HepG2 (cell line): Measurements from ENCODE around the gene DNAAF8. TPM values are rescaled to one million over a fixed set of nuclear protein-coding genes. Genes with fewer than 3 reads are reported as not detected.

Experiments used
- ARID2 ChIP-seq: sonication (generic); formaldehyde crosslinking; IDR thresholded peaks from 2 replicates; pipeline ENCODE4 v1.8.1; 2022; ENCODE audit warnings: mild to moderate bottlenecking, missing genetic modification reagents, borderline replicate concordance
- ATF7 ChIP-seq, 2 experiments: fragments of 450-650 bp in 1 of 2; sonication (generic) in 1 of 2; formaldehyde crosslinking in 1 of 2; IDR thresholded peaks; 2 replicates each; pipeline versions ENCODE4 v1.4.0 to v1.6.1; 2016 to 2020; ENCODE audit warnings: antibody characterized with exemption in 1 of 2, mild to moderate bottlenecking in 1 of 2, missing genetic modification reagents in 1 of 2
- EEA1 ChIP-seq: sonication (generic); formaldehyde crosslinking; IDR thresholded peaks from 2 replicates; pipeline ENCODE4 v1.5.1; 2020; ENCODE audit warnings: mild to moderate bottlenecking, missing genetic modification reagents, borderline replicate concordance
- KDM6A ChIP-seq: IDR thresholded peaks from 2 replicates; pipeline ENCODE4 v1.6.1; 2016; ENCODE audit warnings: low read depth
- LCORL ChIP-seq, 2 experiments: fragments of 450-650 bp in 1 of 2; sonication (generic) in 1 of 2; formaldehyde crosslinking in 1 of 2; IDR thresholded peaks; 2 replicates each; pipeline versions ENCODE4 v1.5.0 to v1.6.1; 2017 to 2020; ENCODE audit warnings: antibody characterized with exemption in 1 of 2, missing genetic modification reagents in 1 of 2
- NFE2 ChIP-seq: sonication (generic); formaldehyde crosslinking; IDR thresholded peaks from 2 replicates; pipeline ENCODE4 v1.4.0; 2020; ENCODE audit warnings: missing genetic modification reagents
- PHF20 ChIP-seq: sonication (generic); formaldehyde crosslinking; IDR thresholded peaks from 2 replicates; pipeline ENCODE4 v1.5.0; 2020; ENCODE audit warnings: mild to moderate bottlenecking, missing genetic modification reagents
- SETDB1 ChIP-seq: sonication (generic); formaldehyde crosslinking; IDR thresholded peaks from 2 replicates; pipeline ENCODE4 v1.5.1; 2020; ENCODE audit warnings: missing genetic modification reagents, mild to moderate bottlenecking, borderline replicate concordance
- SRSF9 ChIP-seq: fragments of 200-400 bp; formaldehyde crosslinking; IDR thresholded peaks from 2 replicates; pipeline ENCODE4 v1.6.1; 2018; ENCODE audit warnings: borderline replicate concordance, mild to moderate bottlenecking, low read depth, low read length; ENCODE audit not compliant: insufficient read depth, poor library complexity, severe bottlenecking
- TAF1 ChIP-seq: sonication (generic); formaldehyde crosslinking; IDR thresholded peaks from 2 replicates; pipeline ENCODE4 v1.4.0; 2020; ENCODE audit warnings: missing genetic modification reagents
- TAF15 ChIP-seq: fragments of 200-400 bp; formaldehyde crosslinking; IDR thresholded peaks from one replicate; pipeline ENCODE4 v1.6.1; 2018; ENCODE audit warnings: mild to moderate bottlenecking, low read depth, low read length; ENCODE audit not compliant: poor library complexity, severe bottlenecking
- ZNF331 ChIP-seq: sonication (generic); formaldehyde crosslinking; IDR thresholded peaks from 2 replicates; pipeline ENCODE4 v1.4.0; 2020; ENCODE audit warnings: missing genetic modification reagents
- ZNF570 ChIP-seq: sonication (generic); formaldehyde crosslinking; IDR thresholded peaks from 2 replicates; pipeline ENCODE4 v1.4.0; 2020; ENCODE audit warnings: mild to moderate bottlenecking, missing genetic modification reagents, borderline replicate concordance
- ZNF773 ChIP-seq: sonication (generic); formaldehyde crosslinking; IDR thresholded peaks from 2 replicates; pipeline ENCODE4 v1.4.0; 2020; ENCODE audit warnings: missing genetic modification reagents, borderline replicate concordance
- ZNF891 ChIP-seq: sonication (generic); formaldehyde crosslinking; IDR thresholded peaks from 2 replicates; pipeline ENCODE4 v1.5.0; 2020; ENCODE audit warnings: mild to moderate bottlenecking, missing genetic modification reagents
- polyA plus RNA-seq, 8 experiments: library from polyadenylated mRNA; depleted of rRNA in 3 of 8; stranded (reverse) in 7 of 8; unstranded in 1 of 8; fragments of >200 nt; fragmentation: Illumina TruSeq in 4 of 8; extraction: Trizol in 4 of 8; gene quantifications; 2 replicates each; pipeline versions ENCODE4 v1.2.1 to v1.2.3, GENCODE V29; 2011 to 2016; ENCODE audit warnings: low read depth in 4 of 8, missing spikeins in 1 of 8, mixed read lengths in 1 of 8; ENCODE audit not compliant: insufficient read depth in 1 of 8
- total RNA-seq, 5 experiments: library from RNA; depleted of rRNA; stranded (reverse); fragments of >200 nt; fragmentation: Illumina TruSeq; extraction: Trizol; gene quantifications; 2 replicates each; pipeline ENCODE4 v1.2.3, GENCODE V29; 2016; ENCODE audit warnings: low read depth in 1 of 5
- TF ChIP-seq, protein P1 (sequence below): sonication (generic); formaldehyde crosslinking; conservative IDR thresholded peaks from 2 replicates; pipeline ENCODE4 v1.4.0; 2020; ENCODE audit warnings: missing genetic modification reagents
- TF ChIP-seq, protein P2 (sequence below): sonication (generic); formaldehyde crosslinking; IDR thresholded peaks from 2 replicates; pipeline ENCODE4 v1.4.0; 2020; ENCODE audit warnings: missing genetic modification reagents, mild to moderate bottlenecking, borderline replicate concordance
- TF ChIP-seq, protein P3 (sequence below): sonication (generic); formaldehyde crosslinking; IDR thresholded peaks from 2 replicates; pipeline ENCODE4 v1.8.0; 2022; ENCODE audit warnings: mild to moderate bottlenecking, missing genetic modification reagents, moderate library complexity
- TF ChIP-seq, protein P4 (sequence below): sonication (generic); formaldehyde crosslinking; conservative IDR thresholded peaks from 2 replicates; pipeline ENCODE4 v1.8.0; 2022; ENCODE audit warnings: missing genetic modification reagents
- TF ChIP-seq, protein P5 (sequence below): IDR thresholded peaks from 2 replicates; pipeline ENCODE4 v1.6.1; 2016; ENCODE audit warnings: control low read depth

Gene DNAAF8
- total and polyA plus RNA-seq, 2 of the 13 experiments (the other 11 are each of a cell fraction or from before 2014, with no cell fraction given) = 0.44 TPM; not detected in 1

DNA sequence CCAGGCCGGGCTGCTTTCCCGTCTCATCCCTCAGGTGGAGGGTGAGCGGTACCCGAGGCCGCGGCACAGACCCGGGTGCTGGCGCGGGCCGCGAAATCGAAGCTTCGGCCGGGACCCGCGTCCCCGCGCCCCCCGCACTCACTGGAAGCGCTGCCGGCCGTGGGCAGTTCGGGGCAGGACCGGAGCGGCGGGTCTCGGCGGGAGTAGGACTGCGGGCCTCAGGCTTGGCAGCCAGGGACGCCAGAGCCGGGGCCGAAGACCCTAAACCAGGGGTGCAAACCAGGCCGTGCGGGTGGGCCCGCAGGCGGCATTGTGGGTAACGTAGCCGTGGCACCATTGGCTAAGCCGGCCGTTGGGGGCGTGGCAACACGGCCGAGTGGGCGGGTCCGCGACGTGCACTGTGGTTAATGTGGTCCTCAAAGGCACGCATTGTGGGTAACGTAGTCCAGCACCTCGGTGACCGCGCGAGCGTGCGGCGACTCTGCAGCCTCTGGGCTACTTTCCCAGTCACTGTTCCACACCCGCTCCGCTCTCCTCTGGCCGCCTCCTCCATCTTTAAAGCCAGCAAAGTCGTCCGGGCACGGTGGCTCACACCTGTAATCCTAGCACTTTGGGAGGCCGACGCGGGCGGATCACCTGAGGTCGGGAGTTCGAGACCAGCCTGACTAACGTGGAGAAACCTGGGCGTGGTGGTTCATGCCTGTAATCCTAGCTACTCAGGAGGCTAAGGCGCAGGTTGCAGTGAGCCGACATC lies 32.7 kb downstream of the DNAAF8 start, which contains the start of gene ZNF500 (continued):
- TF ChIP-seq ZNF331 (CRISPR knock-in tag) (peak; percentile 32; the same call in 1 of the 2 replicates), NFE2 (CRISPR knock-in tag) (no peak), KDM6A (CRISPR knock-in tag) (no peak), PHF20 (CRISPR knock-in tag) (peak; percentile 77), ZNF570 (CRISPR knock-in tag) (no peak), EEA1 (no peak), LCORL (IDR thresholded peaks at IDR 0.05) (no peak), LCORL (CRISPR knock-in tag; IDR thresholded peaks at IDR 0.05) (peak; percentile 96), ZNF773 (CRISPR knock-in tag) (peak; percentile 75; the same call in 1 of the 2 replicates), TAF1 (CRISPR knock-in tag) (peak; percentile 87), ATF7 (IDR thresholded peaks at IDR 0.05) (no peak), ATF7 (CRISPR knock-in tag; IDR thresholded peaks at IDR 0.05) (no peak), SETDB1 (CRISPR knock-in tag) (no peak), ZNF891 (CRISPR knock-in tag) (peak; percentile 72), ARID2 (CRISPR knock-in tag) (no peak), TAF15 (no peak), SRSF9 (no peak)
- TF ChIP-seq, protein P1, sequence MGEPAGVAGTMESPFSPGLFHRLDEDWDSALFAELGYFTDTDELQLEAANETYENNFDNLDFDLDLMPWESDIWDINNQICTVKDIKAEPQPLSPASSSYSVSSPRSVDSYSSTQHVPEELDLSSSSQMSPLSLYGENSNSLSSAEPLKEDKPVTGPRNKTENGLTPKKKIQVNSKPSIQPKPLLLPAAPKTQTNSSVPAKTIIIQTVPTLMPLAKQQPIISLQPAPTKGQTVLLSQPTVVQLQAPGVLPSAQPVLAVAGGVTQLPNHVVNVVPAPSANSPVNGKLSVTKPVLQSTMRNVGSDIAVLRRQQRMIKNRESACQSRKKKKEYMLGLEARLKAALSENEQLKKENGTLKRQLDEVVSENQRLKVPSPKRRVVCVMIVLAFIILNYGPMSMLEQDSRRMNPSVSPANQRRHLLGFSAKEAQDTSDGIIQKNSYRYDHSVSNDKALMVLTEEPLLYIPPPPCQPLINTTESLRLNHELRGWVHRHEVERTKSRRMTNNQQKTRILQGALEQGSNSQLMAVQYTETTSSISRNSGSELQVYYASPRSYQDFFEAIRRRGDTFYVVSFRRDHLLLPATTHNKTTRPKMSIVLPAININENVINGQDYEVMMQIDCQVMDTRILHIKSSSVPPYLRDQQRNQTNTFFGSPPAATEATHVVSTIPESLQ = no peak
- TF ChIP-seq, protein P2, sequence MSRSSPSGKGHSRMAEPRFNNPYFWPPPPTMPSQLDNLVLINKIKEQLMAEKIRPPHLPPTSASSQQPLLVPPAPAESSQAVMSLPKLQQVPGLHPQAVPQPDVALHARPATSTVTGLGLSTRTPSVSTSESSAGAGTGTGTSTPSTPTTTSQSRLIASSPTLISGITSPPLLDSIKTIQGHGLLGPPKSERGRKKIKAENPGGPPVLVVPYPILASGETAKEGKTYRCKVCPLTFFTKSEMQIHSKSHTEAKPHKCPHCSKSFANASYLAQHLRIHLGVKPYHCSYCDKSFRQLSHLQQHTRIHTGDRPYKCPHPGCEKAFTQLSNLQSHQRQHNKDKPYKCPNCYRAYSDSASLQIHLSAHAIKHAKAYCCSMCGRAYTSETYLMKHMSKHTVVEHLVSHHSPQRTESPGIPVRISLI (CRISPR knock-in tag) = no peak
- TF ChIP-seq, protein P3, sequence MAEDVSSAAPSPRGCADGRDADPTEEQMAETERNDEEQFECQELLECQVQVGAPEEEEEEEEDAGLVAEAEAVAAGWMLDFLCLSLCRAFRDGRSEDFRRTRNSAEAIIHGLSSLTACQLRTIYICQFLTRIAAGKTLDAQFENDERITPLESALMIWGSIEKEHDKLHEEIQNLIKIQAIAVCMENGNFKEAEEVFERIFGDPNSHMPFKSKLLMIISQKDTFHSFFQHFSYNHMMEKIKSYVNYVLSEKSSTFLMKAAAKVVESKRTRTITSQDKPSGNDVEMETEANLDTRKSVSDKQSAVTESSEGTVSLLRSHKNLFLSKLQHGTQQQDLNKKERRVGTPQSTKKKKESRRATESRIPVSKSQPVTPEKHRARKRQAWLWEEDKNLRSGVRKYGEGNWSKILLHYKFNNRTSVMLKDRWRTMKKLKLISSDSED (CRISPR knock-in tag) = no peak
- TF ChIP-seq, protein P4, sequence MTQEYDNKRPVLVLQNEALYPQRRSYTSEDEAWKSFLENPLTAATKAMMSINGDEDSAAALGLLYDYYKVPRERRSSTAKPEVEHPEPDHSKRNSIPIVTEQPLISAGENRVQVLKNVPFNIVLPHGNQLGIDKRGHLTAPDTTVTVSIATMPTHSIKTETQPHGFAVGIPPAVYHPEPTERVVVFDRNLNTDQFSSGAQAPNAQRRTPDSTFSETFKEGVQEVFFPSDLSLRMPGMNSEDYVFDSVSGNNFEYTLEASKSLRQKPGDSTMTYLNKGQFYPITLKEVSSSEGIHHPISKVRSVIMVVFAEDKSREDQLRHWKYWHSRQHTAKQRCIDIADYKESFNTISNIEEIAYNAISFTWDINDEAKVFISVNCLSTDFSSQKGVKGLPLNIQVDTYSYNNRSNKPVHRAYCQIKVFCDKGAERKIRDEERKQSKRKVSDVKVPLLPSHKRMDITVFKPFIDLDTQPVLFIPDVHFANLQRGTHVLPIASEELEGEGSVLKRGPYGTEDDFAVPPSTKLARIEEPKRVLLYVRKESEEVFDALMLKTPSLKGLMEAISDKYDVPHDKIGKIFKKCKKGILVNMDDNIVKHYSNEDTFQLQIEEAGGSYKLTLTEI (CRISPR knock-in tag) = no peak
- TF ChIP-seq, protein P5, sequence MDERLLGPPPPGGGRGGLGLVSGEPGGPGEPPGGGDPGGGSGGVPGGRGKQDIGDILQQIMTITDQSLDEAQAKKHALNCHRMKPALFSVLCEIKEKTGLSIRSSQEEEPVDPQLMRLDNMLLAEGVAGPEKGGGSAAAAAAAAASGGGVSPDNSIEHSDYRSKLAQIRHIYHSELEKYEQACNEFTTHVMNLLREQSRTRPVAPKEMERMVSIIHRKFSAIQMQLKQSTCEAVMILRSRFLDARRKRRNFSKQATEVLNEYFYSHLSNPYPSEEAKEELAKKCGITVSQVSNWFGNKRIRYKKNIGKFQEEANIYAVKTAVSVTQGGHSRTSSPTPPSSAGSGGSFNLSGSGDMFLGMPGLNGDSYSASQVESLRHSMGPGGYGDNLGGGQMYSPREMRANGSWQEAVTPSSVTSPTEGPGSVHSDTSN (CRISPR knock-in tag) = no peak
